Stimulated activated CD4-positive, alpha-beta T cell treated with anti-CD3 and anti-CD28 coated beads, Interleukin-15, amount 100 ng/mL, for 1 hour (primary cell): ENCODE measurements around the gene DNAJC17.

Experiments
- DNase-seq, 2 donors: peaks; one replicate each; pipeline ENCODE4 v3.0.0-alpha.2; 2020; ENCODE audit warnings: low read depth in 1 of 2, low spot score in 1 of 2

The DNAJC17 gene

GRCh38 chr15:40792394-40792793 is 14.9 kb downstream of the DNAJC17 start:
- no peak for DNase-seq

- no peak for DNase-seq
Observed at GRCh38 chr15:40790718-40791117, 16.6 kb downstream of the DNAJC17 start.

- DNase-seq: no peak
Observed at GRCh38 chr15:40789999-40790398, 17.3 kb downstream of the DNAJC17 start.

- no peak for DNase-seq
Observed at GRCh38 chr15:40789119-40789518, 18.2 kb downstream of the DNAJC17 start.

- no peak for DNase-seq
Observed at GRCh38 chr15:40787991-40788390, 19.3 kb downstream of the DNAJC17 start.

- DNase-seq: peak in 1 of 2 donors; percentile 33
Observed at GRCh38 chr15:40787344-40787841, 19.9 kb downstream of the DNAJC17 start.

GRCh38 chr15:40785814-40786213 is 21.5 kb downstream of the DNAJC17 start:
- no peak for DNase-seq

- no peak for DNase-seq
Observed at GRCh38 chr15:40785164-40785563, 22.1 kb downstream of the DNAJC17 start.

GRCh38 chr15:40782609-40783227 is 24.6 kb downstream of the DNAJC17 start:
- DNase-seq: peak; percentile 65 to 71

- DNase-seq: no peak
Observed at GRCh38 chr15:40776537-40777141, 30.6 kb downstream of the DNAJC17 start.

- no peak for DNase-seq
Observed at GRCh38 chr15:40775740-40776536, 31.3 kb downstream of the DNAJC17 start.

GRCh38 chr15:40775007-40775406 is 32.3 kb downstream of the DNAJC17 start:
- DNase-seq: no peak

- DNase-seq: no peak
Observed at GRCh38 chr15:40773902-40774301, 33.4 kb downstream of the DNAJC17 start.

- DNase-seq: no peak
Observed at GRCh38 chr15:40773496-40773895, 33.8 kb downstream of the DNAJC17 start.

GRCh38 chr15:40772014-40772413 is 35.3 kb downstream of the DNAJC17 start:
- no peak for DNase-seq

- DNase-seq: no peak
Observed at GRCh38 chr15:40771242-40771641, 36.0 kb downstream of the DNAJC17 start.

- DNase-seq: no peak
Observed at GRCh38 chr15:40770147-40770721, 37.0 kb downstream of the DNAJC17 start.

- peak in 1 of 2 donors; percentile 63 for DNase-seq
Observed at GRCh38 chr15:40769274-40770146, 37.8 kb downstream of the DNAJC17 start, which contains the start of gene C15orf62. C15orf62 (plus strand) TSS chr15:40769980; CDS start chr15:40770496, 516 bp downstream.

- DNase-seq: no peak
Observed at GRCh38 chr15:40768521-40769273, 38.6 kb downstream of the DNAJC17 start.
